Neuron (in vitro differentiated cells): ENCODE measurements around the gene CDH16.

Source experiments
- H2AFZ ChIP-seq: one replicate; pipeline ENCODE4 v1.6.1; 2013; ENCODE audit warnings: low read depth, mild to moderate bottlenecking, inconsistent platforms, low read length, moderate library complexity
- H3K27me3 ChIP-seq: one replicate; pipeline ENCODE4 v1.6.1; 2013; ENCODE audit warnings: low read length; ENCODE audit not compliant: insufficient read depth
- H3K36me3 ChIP-seq: one replicate; pipeline ENCODE4 v1.6.1; 2013; ENCODE audit warnings: low read length; ENCODE audit not compliant: insufficient read depth
- H3K4me1 ChIP-seq: one replicate; pipeline ENCODE4 v1.6.1; 2013; ENCODE audit warnings: low read length; ENCODE audit not compliant: insufficient read depth
- H3K4me3 ChIP-seq: 2 replicates; pipeline ENCODE4 v1.5.1; 2013; ENCODE audit warnings: mild to moderate bottlenecking, low read length, moderate library complexity
- H3K9me3 ChIP-seq: one replicate; pipeline ENCODE4 v1.6.1; 2013; ENCODE audit warnings: low read length

CDH16 gene

GRCh38 chr16:66931665-66932064, 13.0 kb upstream of the CDH16 start:
- Histone ChIP-seq H3K4me3 (no peak overlapping the region), H2AFZ (no peak overlapping the region), H3K27me3 (no peaks in the 10 kb centered on the region), H3K4me1 (peaks cover 40% of the 10 kb centered on the region), H3K9me3 (no peaks in the 10 kb centered on the region), H3K36me3 (peaks cover 4% of the 10 kb centered on the region)

- no peaks in the 10 kb centered on the region for H3K9me3 ChIP-seq
- H2AFZ ChIP-seq = no peak overlapping the region
These were observed 11.5 kb upstream of the CDH16 start for GRCh38 chr16:66930189-66930588.

GRCh38 chr16:66928702-66929388, 10.2 kb upstream of the CDH16 start:
- no peaks in the 10 kb centered on the region for H3K36me3 ChIP-seq
- H3K27me3 ChIP-seq = peaks cover 20% of the 10 kb centered on the region
- H3K4me1 ChIP-seq = peaks cover 42% of the 10 kb centered on the region
- no peak overlapping the region for H3K4me3 ChIP-seq
- no peaks in the 10 kb centered on the region for H3K9me3 ChIP-seq
- H2AFZ ChIP-seq = no peak overlapping the region

More at GRCh38 chr16:66930189-66930588, 11.5 kb upstream of the CDH16 start:
- Histone ChIP-seq H3K4me3 (no peak overlapping the region), H3K36me3 (no peaks in the 10 kb centered on the region), H3K4me1 (peaks cover 43% of the 10 kb centered on the region), H3K27me3 (peaks cover 8% of the 10 kb centered on the region)

- Histone ChIP-seq H3K27me3 (peaks cover 27% of the 10 kb centered on the region), H3K36me3 (no peaks in the 10 kb centered on the region), H2AFZ (no peak overlapping the region), H3K4me3 (no peak overlapping the region), H3K9me3 (no peaks in the 10 kb centered on the region), H3K4me1 (peaks cover 34% of the 10 kb centered on the region)
These were observed 9.4 kb upstream of the CDH16 start for GRCh38 chr16:66927918-66928649.

- no peak overlapping the region for H3K4me3 ChIP-seq
- H3K9me3 ChIP-seq = no peaks in the 10 kb centered on the region
- H3K27me3 ChIP-seq = peaks cover 30% of the 10 kb centered on the region
- H3K4me1 ChIP-seq = peaks cover 31% of the 10 kb centered on the region
- H3K36me3 ChIP-seq = no peaks in the 10 kb centered on the region
- H2AFZ ChIP-seq = no peak overlapping the region
These were observed 8.3 kb upstream of the CDH16 start for GRCh38 chr16:66926961-66927436.

- Histone ChIP-seq H3K9me3 (no peaks in the 10 kb centered on the region), H2AFZ (no peak overlapping the region), H3K36me3 (no peaks in the 10 kb centered on the region), H3K4me3 (no peak overlapping the region), H3K4me1 (peaks cover 31% of the 10 kb centered on the region), H3K27me3 (peaks cover 32% of the 10 kb centered on the region)
These were observed 7.7 kb upstream of the CDH16 start for GRCh38 chr16:66926171-66926947.

GRCh38 chr16:66925322-66925840, 6.7 kb upstream of the CDH16 start, which contains the start of gene RRAD:
RRAD (minus strand) TSS chr16:66925535; CDS start chr16:66925179, 356 bp downstream.
- peaks cover 32% of the 10 kb centered on the region for H3K27me3 ChIP-seq

GRCh38 chr16:66924527-66925321, 6.0 kb upstream of the CDH16 start:
- Histone ChIP-seq H3K36me3 (no peaks in the 10 kb centered on the region), H3K4me3 (no peak overlapping the region), H3K4me1 (peaks cover 37% of the 10 kb centered on the region), H2AFZ (no peak overlapping the region), H3K9me3 (no peaks in the 10 kb centered on the region), H3K27me3 (peaks cover 32% of the 10 kb centered on the region)

More at GRCh38 chr16:66925322-66925840, 6.7 kb upstream of the CDH16 start, which contains the start of gene RRAD:
- H2AFZ ChIP-seq = no peak within 1 kb of the TSS
- no peak within 1 kb of the TSS for H3K4me3 ChIP-seq
- peaks cover 31% of the 10 kb centered on the region for H3K4me1 ChIP-seq
- H3K9me3 ChIP-seq = no peaks in the 10 kb centered on the region
- no peaks in the 10 kb centered on the region for H3K36me3 ChIP-seq

GRCh38 chr16:66923866-66924265, 5.2 kb upstream of the CDH16 start:
- no peak overlapping the region for H3K4me3 ChIP-seq
- no peaks in the 10 kb centered on the region for H3K9me3 ChIP-seq
- H3K36me3 ChIP-seq = no peaks in the 10 kb centered on the region
- H3K4me1 ChIP-seq = peaks cover 44% of the 10 kb centered on the region
- H2AFZ ChIP-seq = no peak overlapping the region
- H3K27me3 ChIP-seq = peaks cover 32% of the 10 kb centered on the region

GRCh38 chr16:66923247-66923731, 4.6 kb upstream of the CDH16 start:
- Histone ChIP-seq H3K36me3 (no peaks in the 10 kb centered on the region), H2AFZ (no peak overlapping the region), H3K4me3 (no peak overlapping the region), H3K9me3 (no peaks in the 10 kb centered on the region), H3K27me3 (peaks cover 32% of the 10 kb centered on the region), H3K4me1 (peaks cover 42% of the 10 kb centered on the region)

- peaks cover 32% of the 10 kb centered on the region for H3K27me3 ChIP-seq
- peaks cover 28% of the 10 kb centered on the region for H3K4me1 ChIP-seq
- no peak overlapping the region for H3K4me3 ChIP-seq
- no peaks in the 10 kb centered on the region for H3K9me3 ChIP-seq
- no peak overlapping the region for H2AFZ ChIP-seq
- H3K36me3 ChIP-seq = no peaks in the 10 kb centered on the region
These were observed 3.2 kb upstream of the CDH16 start for GRCh38 chr16:66921729-66922450.
